IPS-NIHi7 (cell line): ENCODE measurements around the gene LEKR1.
A peak's percentile ranks its signal among the peaks of the same experiment; 100 is the strongest.

Source experiments
- DNase-seq: peaks from one replicate; pipeline ENCODE4 v3.0.0; 2012; ENCODE audit warnings: mixed read lengths; ENCODE audit errors: extremely low spot score

LEKR1 gene

DNA sequence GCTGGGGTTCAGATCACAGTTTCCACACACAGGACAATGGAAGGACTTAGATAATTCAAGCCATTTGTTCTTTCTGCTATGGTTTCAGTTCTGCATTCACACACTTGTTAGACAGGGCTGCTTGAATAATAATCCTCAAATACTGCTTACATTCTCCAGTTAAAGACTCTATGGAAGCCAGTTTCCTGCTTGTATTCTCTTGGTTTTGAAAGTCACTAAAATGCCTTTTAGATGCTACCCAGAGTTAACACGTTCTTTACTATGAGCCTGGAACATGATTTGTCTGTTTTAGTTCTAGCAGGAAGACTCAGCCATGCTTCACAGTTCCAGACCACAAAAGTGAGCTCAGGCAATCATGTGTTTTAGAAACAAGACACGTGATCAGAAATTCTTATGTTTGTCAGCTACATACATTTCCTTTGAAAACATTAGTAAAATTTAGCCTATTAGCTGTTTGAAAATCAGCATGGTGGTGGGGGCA, 152.4 kb downstream of the LEKR1 start:
- no peak for DNase-seq

DNA sequence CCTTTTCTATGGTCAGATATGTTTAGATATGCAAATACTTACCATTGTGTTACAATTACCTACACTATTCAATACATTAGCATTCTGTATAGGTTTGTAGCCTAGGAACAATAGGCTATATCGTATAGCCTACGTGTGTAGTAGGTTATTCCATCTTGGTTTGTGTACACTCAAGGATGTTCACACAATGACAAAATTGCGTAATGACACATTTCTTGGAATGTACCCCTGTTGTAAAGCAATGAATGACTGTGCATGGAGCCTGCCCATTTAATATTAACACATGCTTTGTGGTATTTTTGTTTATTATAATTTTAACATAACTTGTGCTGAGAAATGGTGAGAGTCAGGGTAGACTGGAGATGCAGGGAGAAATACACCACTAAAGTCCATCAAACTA, 154.9 kb downstream of the LEKR1 start:
- DNase-seq, result no peak

DNA sequence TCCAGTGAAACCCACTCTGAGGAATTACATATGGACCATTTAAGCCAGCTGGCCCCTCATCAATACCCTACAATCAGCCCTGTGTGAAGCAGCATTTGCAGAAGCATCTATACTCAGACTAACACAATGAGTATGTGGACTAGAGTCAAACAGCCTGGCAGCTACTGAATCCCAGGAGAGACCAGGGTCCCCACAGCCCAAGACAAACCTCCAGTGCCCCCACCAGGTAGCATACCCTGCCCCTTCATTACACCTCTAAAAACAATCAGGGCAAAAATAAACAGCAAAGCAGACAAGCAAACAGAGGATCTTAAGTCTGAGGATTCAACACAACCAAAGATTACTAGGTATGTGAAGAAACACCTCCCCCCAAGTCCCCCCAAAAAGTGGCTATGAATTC, 157.4 kb downstream of the LEKR1 start:
- DNase-seq, result peak; percentile 26

DNA sequence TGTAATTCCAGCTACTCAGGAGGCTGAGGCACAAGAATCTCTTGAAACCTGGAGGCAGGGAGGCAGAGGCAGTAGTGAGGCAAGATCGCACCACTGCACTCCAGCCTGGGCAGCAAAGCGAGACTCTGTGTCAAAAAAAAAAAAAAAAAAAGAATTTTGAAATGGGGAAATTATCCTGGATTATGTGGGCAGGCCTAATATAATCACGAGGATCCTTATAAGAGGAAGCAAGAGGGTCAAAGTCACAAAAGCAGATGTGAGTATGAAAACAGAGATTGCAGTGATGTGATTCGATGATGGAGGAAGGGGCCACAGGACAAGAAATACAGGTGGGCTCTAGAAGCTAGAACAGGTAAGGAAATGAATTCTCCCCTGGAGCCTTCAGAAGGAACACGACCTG, 159.6 kb downstream of the LEKR1 start:
- DNase-seq, result no peak

DNA sequence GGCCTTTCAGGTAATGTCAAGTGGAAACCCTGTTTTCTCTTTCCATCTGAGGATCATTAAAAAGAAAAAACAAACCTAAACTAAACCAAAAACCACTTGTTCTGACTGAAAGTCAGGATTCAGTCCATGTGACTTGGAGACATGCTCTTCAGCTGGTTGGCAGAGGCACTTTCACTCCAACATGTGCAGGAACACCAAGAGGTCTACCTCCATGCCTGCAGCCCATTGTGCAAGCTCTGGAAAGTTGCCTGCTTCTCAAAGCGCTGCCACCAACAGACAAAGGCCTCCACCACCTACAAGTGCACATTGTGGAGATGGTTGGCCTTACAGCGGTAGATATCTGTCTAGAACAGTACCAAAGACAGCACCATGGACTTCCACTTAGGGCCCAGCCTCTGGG, 161.8 kb downstream of the LEKR1 start:
- no peak for DNase-seq

DNA sequence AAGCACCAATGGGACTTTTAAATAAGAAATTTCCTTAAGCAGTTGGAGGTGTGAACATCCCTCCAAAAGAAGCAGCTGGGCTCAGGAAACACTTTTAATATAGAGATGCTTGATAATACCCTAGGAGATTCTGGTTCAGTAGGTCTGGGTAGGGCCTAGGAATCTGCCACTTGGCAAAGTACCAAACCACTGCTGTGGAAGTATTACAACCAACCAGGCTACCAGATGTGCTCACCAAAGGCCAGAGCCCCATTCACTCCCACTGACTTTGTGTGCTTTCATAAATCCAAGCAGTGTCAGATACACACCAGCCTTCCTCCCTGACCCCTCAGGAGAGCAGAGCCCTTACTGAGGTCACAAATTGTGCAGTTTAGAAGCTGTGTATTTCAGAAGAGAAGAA, 171.2 kb downstream of the LEKR1 start:
- no peak for DNase-seq

DNA sequence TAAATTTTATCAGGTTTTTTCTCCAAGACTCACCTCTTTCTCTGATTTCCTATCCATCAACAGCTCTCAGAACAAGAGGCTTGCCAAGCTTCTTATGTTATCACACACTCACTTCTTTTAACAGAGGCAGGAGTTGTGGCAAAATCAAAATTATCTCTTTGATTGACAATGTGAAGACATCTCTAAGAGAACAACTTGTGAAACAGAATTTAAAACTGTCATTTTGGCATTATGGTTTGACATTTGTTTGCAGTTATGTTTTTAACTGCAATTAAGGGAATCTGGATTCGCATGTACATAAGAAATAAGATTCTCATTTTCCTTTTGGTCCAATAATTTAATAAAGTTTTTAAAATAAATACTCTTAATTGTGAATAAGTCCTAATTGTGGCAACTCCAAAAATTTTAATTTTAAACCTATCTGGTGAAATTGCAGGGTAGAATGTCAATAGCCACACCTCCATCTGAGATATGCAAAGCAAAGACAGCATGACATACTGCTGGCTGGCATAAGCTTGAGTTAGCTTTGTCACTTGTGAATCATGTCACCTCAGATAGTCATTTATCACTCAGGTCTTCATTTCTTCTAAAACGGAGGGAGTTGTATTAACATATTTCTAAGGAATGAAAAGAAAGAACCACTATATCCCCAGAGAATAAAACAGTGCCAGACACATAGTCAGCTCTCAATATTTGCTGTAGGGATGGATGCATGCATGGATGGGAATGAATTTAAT, 175.2 kb downstream of the LEKR1 start:
- DNase-seq, result no peak

DNA sequence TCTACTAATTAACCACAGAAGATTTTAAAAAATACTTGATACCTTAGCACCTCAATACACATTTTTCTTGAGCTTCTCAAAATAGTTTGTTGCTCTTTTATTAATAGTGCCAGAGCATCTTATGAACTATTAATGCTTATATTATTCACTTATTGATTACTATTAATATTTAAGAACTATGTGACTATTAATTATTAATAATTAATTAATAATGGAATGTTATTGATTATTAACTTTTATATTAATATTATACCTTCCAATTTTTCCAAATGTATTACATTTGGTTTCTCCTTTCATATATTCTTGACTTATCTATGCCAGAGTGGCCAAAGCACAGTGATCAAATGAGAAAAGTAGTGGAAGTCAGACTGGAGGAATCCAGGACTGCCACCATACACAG, 195.5 kb downstream of the LEKR1 start:
- DNase-seq, result no peak

DNA sequence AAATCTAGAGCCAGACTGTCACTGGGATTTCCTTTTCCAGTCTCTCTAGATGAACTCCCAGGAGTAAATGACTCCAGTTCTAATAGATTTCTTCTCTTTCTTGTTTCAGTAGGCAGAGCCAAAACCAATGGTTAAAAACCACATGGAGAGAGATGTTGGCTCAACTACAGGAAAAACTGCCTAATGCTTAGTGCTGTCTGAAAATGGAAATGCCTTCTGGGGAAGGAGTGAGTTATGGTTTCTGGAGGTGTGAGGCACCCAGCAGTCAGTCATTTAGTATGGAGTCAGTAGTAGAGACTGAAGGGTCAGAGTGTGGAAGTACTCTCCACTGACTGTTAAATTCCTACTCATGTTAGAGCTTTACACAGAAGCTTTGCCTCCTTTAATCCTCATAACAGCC, 197.1 kb downstream of the LEKR1 start:
- DNase-seq, result no peak

DNA sequence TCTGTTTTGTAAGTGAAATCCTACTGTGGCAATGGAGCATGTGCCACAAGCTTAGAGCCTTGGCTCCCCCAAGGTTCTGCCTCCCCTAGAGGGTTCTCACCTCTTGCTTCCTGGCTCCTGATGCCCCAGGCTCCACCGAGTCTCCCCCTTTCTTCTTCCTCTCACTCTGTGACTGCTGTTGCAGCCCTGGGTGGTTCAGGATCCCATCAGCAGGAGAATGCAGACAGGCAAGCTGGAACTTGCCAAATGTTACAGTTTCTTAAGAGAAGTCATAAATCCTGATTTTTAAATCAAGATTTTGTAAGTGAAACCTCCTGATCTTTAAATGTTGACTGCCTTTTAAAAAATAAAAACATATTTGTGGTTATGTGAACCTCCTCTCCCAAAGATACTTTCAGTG, 199.9 kb downstream of the LEKR1 start:
- no peak for DNase-seq

DNA sequence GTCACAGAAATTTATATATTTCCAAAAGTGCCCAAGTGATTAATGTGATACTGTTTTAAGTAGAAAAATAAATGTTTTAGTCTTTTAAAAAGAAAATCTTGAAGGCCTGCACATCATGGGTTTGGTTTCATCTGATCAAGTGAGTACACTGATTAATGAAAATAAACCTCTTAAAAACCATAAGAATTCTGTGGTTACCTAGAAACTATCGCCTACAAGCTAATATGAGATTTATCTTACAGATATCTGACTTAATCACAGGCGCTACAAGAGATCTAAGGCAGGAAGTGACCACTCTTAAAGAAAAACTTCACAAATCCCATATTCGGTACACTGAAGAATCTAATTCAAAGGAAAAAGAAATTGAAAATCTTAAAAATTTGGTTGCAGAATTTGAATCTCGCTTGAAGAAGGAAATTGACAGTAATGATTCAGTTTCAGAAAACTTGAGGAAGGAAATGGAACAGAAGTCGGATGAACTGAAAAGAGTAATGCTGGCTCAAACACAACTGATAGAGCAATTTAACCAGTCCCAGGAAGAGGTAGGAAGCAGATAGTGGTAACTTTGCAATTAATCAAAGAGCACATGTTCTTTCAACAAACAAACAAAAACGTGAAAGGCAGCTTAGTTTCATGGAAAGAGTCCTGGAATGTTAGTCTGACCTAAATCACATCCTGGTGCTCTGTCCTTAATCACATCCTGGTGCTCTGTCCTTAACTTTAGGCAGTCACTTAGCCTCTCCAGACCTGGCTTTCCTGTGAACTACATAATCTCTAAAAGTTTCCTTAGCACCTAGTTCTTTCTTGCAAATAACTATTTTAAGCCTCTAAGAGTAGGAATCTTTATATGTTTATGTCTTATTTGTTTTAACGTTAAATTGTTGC, 201.9 kb downstream of the LEKR1 start:
- peak; percentile 15 for DNase-seq

DNA sequence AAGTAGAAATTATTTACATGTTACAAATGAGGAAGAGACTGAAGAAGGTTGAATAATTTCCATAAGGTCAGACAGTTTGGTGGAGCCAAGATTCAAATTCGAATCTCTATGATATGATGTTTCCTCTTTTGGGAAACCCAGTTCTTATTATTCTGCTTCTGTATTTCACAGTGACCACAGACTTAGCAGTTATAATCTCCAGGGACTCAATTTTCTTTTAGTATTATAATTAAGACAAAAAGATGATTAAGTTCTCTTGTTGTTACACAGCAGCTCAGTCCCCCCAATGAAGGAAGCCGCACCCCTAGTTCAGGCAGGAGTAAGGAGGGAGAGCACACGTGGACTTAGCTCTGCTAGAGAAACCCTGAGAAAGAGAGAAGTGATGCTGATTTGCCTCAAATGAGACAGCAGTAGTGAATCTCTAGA, 203.2 kb downstream of the LEKR1 start:
- DNase-seq, result no peak

DNA sequence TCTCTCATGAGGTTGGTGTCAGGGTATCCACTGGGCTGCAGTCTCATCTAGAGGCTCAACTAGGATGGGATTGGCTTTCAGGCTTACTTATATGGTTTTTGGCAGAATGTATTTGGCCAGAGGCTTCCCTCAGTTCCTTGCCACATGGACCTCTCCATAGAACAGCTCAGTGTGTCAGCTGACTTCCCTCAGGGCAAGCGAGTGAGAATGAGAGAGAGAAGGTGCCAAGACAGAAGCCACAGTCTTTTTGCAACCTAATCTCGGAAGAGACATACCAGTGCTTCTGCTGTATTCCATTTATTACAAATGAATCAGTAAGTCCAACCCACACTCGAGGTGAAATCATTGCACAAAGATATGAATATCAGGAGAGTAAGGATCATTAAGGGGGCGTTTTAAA, 204.6 kb downstream of the LEKR1 start:
- DNase-seq, result no peak

DNA sequence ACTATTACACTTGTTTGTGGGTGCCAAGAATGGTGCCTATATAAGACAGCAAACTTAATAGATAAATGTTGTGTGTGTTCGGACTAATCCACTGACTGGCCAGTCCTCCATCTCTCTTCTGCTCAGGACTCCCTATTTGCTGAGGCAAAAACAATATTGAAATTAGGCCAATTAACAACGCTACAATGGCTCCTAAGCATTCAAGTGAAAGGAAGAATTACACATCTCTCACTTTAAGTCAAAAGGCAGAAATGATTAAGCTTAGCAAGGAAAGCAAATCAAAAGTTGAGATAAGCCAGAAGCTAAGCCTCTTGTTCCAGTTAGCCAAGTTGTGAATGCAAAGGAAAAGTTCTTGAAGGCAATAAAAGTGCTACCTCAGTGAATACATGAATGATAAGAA, 206.8 kb downstream of the LEKR1 start:
- DNase-seq, result no peak

DNA sequence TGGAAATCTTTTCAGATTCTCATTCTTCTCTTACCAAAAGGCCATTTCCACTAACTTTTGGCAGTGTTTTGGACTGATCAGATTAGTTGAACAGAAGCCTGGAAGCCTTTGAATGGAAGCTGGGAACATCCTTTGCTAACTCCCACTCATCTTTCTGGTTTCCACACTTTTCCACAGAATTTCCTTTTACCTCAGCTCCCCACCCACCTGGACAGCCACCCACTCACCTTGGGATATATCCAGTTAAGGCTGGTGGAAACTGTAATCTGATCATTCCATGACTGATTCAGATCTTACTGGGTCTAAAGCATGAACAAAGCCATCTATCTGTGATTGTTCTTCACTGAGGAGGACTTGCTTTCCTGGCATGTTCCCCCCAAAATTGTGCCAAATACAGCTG, 214.3 kb downstream of the LEKR1 start:
- no peak for DNase-seq

DNA sequence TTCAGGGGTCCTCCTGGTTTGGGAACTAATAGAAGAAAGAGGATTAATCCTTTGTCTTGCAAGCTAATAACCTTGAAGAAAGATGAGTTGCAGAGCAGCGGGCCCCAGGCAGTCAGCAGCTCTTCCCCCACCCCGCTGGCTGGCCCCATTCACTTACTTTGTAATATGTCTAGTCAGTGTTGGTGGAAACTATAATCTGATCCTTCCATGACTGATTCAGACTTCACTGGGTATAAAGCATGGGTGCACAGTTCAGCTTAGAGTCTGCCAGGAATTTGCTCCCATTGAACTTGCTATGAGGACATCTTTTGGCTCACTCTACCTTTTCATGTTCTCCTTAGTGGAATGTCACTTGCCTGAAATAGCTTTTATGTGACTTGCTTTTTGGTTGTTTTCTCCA, 216.1 kb downstream of the LEKR1 start:
- DNase-seq, result no peak

DNA sequence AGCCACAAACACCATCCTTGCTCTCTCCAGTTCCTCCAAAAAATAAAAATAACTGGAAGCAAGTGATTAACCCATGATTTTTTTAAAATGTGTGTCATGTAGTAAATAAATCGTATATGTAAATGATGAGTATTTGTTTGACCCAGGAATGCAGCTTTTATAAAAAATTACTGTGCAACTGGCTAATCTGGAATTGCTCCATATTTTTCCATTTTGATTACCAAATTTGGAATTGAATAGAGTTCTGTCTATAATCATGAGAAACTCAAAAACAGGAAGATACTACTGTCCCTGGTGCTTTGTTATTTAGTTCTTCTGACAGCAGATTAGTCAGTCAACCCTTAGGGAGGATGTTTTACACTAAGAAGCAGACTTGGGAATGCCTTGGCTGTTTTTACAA, 217.6 kb downstream of the LEKR1 start:
- DNase-seq, result no peak

DNA sequence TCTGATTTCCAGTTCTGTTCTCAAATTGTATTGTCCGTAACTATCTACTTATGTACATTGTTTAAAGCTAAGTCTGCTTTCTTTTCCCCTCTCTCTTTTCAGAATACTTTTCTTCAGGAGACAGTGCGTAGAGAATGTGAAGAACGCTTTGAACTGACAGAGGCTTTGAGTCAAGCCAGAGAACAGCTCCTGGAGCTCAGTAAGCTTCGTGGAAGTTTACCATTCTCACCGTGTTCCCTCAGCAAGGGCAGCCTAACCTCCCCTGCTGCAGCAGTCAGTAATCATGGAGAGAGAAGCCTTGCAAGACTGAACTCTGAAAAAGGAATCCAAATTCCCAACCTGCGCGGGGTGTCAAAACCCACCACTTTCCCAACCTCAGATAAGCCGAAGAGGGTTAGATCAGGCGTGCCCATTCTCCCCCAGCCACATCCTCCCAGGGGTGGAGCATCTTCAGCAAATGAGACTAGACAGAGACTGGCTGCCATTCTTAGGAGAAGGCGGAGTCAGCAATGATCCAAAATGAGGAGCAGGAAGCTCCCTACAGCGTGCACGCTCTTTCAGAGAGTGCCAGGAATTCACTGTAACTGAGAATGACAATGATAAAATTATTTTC, 219.2 kb downstream of the LEKR1 start:
- peak; percentile 60 for DNase-seq

DNA sequence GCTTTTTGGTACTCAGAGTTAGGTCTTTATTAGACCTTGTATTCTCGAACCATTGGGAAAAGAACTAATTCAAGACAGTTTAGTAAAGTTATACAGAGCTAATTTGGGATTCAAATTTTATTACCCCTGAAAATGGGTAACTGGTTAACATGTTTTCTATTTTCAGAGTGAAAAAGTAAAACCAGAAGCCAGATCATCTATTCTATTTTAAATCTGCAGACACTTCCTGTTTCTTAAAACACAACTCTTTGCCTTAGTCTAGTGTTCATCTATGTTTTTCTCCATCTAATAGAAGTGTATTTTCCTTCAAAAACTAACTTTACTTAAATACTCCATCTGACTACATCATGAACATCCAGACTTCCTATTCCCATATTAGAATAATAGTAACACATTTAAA, 220.4 kb downstream of the LEKR1 start:
- DNase-seq, result no peak

DNA sequence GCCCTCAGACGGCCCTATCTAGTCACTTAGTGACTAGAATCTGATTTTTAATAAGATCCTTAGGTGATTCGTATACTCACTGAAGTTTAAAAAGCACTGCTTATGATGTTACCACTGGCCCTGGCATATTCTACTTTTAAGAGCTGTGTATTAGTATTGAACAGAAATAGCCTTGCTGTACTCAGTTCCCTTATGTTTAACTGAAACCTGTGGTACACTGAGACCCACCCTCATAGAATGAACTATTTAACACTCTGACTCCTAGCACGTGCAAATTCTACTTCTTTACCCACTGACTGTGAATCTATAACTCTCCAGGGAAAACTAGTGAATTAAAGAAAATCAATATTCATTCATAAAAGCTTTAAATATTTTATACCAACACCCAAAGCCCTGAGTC, 224.9 kb downstream of the LEKR1 start:
- DNase-seq, result no peak

DNA sequence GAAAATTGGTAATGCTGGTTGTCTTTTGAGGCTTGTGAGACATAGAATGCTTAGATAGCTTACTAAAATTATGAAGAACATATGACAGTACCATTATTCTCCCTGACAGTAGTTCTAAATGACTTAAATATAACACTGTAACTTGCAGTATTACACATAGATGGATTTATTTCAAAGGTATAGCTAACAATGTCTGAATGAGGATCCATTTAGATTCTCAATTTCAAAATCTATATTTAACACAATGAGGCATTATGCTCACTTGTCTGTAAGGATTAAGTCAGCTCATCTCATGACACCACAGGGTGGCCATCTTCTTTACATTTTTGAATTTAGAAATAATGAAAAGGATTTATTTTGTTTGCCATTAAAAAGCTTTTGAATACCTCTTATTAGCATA, 225.4 kb downstream of the LEKR1 start:
- no peak for DNase-seq

DNA sequence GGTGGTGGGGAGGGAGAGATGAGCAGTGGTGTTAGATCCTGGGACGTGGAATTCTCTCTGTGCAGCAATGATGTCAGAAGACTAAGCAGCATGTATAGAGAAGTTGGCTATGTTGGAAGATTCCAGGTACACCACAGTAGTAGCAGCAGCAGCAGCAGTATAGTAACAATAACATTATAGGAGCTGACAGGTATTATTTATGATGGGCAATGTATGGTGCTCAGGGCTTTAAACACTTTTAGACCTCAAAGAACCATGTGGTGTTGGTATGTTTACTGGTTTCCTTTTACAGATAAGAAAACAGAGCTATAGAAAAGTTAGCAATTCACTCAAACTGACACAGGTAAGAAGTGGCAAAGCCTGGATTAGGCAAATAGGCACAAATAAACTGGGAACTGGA, 229.9 kb downstream of the LEKR1 start:
- DNase-seq, result no peak
